Neuron (in vitro differentiated cells): ENCODE measurements around the gene RBM22.

Experiments
- H2AFZ ChIP-seq: one replicate; pipeline ENCODE4 v1.6.1; 2013; ENCODE audit warnings: low read depth, mild to moderate bottlenecking, inconsistent platforms, low read length, moderate library complexity
- H3K27me3 ChIP-seq: one replicate; pipeline ENCODE4 v1.6.1; 2013; ENCODE audit warnings: low read length; ENCODE audit not compliant: insufficient read depth
- H3K36me3 ChIP-seq: one replicate; pipeline ENCODE4 v1.6.1; 2013; ENCODE audit warnings: low read length; ENCODE audit not compliant: insufficient read depth
- H3K4me1 ChIP-seq: one replicate; pipeline ENCODE4 v1.6.1; 2013; ENCODE audit warnings: low read length; ENCODE audit not compliant: insufficient read depth
- H3K4me3 ChIP-seq: 2 replicates; pipeline ENCODE4 v1.5.1; 2013; ENCODE audit warnings: mild to moderate bottlenecking, low read length, moderate library complexity
- H3K9me3 ChIP-seq: one replicate; pipeline ENCODE4 v1.6.1; 2013; ENCODE audit warnings: low read length

RBM22 gene

DNA sequence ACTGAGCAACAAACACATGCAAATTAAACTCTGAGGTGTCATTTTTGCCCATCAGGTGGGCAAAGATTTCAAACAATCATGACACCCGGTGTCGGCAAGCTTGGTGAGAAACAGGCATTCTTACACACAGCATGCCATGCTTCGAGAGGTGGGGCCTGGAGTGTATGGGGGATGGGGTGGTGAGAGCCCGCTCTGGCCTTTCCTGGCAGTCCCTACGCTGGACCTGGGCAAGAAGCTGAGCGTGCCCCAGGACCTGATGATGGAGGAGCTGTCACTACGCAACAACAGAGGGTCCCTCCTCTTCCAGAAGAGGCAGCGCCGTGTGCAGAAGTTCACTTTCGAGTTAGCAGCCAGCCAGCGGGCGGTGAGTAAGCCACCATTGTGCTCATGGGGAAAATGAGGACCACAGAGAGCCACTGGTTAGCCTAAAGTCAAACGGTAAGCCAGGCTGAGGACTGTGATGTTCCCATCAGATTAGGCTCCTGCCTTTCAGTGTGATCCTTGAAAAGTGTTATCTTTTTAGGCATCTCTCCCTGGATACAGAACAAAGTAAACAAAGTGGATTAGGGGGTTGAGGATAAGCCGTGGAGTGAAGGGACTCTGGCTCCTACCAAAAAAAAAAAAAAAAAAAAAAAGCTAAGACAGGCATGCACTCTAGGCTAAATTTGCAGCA is 30.5 kb downstream of the RBM22 start:
- no peaks in the 10 kb centered on the region for H3K36me3 ChIP-seq
- H3K9me3 ChIP-seq = peaks cover 4% of the 10 kb centered on the region
- peaks cover 3% of the 10 kb centered on the region for H3K4me1 ChIP-seq
- no peak overlapping the region for H2AFZ ChIP-seq
- H3K4me3 ChIP-seq = no peak overlapping the region
- H3K27me3 ChIP-seq = peaks cover 31% of the 10 kb centered on the region

DNA sequence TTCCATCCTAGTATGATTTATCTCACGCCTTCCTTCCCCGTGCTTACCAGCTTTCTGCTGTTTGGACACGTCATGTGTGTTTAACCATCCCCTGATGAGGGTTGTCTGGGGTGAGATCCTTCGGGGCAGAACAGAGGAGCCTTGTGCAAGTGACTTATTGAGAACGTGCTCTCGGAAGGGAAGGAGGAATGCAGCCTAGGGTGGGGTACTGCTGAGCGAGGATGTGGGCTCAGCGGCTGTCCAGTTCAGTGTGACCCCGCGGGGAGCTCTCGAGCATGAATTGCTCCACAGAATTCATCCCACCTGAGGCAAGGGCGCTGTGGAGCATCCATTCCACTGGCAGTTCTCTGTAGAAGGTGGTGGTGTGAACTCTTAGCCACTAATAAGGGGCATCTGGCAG is 35.8 kb downstream of the RBM22 start:
- Histone ChIP-seq H3K9me3 (no peaks in the 10 kb centered on the region), H2AFZ (no peak overlapping the region), H3K27me3 (peaks cover 31% of the 10 kb centered on the region), H3K4me3 (no peak overlapping the region), H3K4me1 (no peaks in the 10 kb centered on the region), H3K36me3 (no peaks in the 10 kb centered on the region)

- Histone ChIP-seq H3K36me3 (no peaks in the 10 kb centered on the region), H3K4me3 (no peak overlapping the region), H3K27me3 (peaks cover 39% of the 10 kb centered on the region), H3K4me1 (no peaks in the 10 kb centered on the region), H3K9me3 (no peaks in the 10 kb centered on the region), H2AFZ (no peak overlapping the region)
Observed at GRCh38 chr5:150663936-150664335, 36.9 kb downstream of the RBM22 start.

GRCh38 chr5:150662731-150663516 is 37.9 kb downstream of the RBM22 start:
- Histone ChIP-seq H3K4me3 (no peak overlapping the region), H3K27me3 (peaks cover 39% of the 10 kb centered on the region), H2AFZ (no peak overlapping the region), H3K36me3 (no peaks in the 10 kb centered on the region), H3K9me3 (no peaks in the 10 kb centered on the region), H3K4me1 (no peaks in the 10 kb centered on the region)

- Histone ChIP-seq H2AFZ (no peak overlapping the region), H3K9me3 (no peaks in the 10 kb centered on the region), H3K4me1 (no peaks in the 10 kb centered on the region), H3K36me3 (no peaks in the 10 kb centered on the region), H3K27me3 (peaks cover 39% of the 10 kb centered on the region), H3K4me3 (no peak overlapping the region)
Observed at GRCh38 chr5:150661821-150662596, 38.9 kb downstream of the RBM22 start.

GRCh38 chr5:150661086-150661485 is 39.8 kb downstream of the RBM22 start, which contains the start of gene MYOZ3:
MYOZ3 (plus strand) TSS chr5:150661251; CDS start chr5:150662942, 1,691 bp downstream.
- Histone ChIP-seq H3K9me3 (no peaks in the 10 kb centered on the region), H3K4me3 (no peak within 1 kb of the TSS), H2AFZ (no peak within 1 kb of the TSS), H3K4me1 (peaks cover 1% of the 10 kb centered on the region), H3K27me3 (peaks cover 39% of the 10 kb centered on the region), H3K36me3 (no peaks in the 10 kb centered on the region)

DNA sequence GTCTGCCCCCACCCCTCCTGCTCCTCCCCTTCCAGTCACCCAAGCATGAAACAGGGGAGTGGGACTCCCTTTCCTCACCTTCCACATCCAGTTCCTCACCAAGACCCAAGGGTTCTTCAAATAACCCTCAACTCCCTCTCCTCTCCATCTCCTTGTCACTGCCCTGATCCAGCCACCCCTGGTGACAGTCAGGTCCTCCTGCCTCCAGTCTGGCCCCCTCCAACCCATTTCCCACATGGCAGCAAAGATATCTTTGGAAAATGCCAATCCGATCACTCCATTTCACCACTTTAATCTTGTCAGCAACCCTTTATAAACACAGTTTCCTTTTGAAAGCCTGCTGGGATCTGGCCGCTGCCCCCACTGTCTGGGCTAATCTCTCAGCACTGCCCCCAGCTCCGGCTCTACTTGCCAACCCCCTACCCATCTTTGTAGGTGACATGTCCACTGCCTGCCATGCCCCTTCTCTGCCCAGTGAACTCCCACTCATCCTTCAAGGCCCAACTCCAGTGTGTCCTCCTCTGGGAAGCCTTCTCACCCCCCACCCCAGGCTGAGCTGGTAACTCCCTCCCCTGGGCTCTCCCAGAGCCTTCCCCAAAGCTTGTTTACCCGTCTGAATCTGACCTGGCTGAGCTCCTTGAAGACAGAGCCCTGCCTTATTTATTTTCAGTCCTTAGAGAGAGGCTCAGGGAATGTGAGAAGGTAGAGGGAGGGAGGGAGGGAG is 40.6 kb downstream of the RBM22 start:
- Histone ChIP-seq H3K4me1 (peaks cover 3% of the 10 kb centered on the region), H2AFZ (no peak overlapping the region), H3K27me3 (peaks cover 39% of the 10 kb centered on the region), H3K9me3 (no peaks in the 10 kb centered on the region), H3K4me3 (no peak overlapping the region), H3K36me3 (no peaks in the 10 kb centered on the region)

- no peak overlapping the region for H2AFZ ChIP-seq
- peaks cover 39% of the 10 kb centered on the region for H3K27me3 ChIP-seq
- H3K4me1 ChIP-seq = peaks cover 3% of the 10 kb centered on the region
- no peaks in the 10 kb centered on the region for H3K36me3 ChIP-seq
- no peak overlapping the region for H3K4me3 ChIP-seq
- no peaks in the 10 kb centered on the region for H3K9me3 ChIP-seq
Observed at GRCh38 chr5:150659360-150660107, 41.3 kb downstream of the RBM22 start.

DNA sequence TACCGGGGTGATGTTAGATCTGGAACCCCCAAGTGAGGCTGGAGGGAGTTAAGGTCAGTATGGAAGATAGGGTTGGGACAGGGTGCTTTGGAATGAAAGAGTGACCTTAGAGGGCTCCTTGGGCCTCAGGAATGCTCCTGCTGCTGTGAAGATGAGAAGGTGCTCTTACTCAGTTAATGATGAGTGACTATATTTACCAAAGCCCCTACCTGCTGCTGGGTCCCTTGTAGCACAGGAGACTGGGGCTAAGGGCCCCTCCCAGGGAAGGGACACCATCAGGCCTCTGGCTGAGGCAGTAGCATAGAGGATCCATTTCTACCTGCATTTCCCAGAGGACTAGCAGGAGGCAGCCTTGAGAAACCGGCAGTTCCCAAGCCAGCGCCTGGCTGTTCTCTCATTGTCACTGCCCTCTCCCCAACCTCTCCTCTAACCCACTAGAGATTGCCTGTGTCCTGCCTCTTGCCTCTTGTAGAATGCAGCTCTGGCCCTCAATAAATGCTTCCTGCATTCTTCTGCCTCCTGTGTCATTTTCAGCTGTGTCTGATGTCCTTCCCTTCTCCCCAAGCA is 42.1 kb downstream of the RBM22 start:
- peaks cover 3% of the 10 kb centered on the region for H3K4me1 ChIP-seq
- H3K9me3 ChIP-seq = no peaks in the 10 kb centered on the region
- H3K4me3 ChIP-seq = no peak overlapping the region
- peaks cover 36% of the 10 kb centered on the region for H3K27me3 ChIP-seq
- H2AFZ ChIP-seq = no peak overlapping the region
- H3K36me3 ChIP-seq = no peaks in the 10 kb centered on the region

- peaks cover 36% of the 10 kb centered on the region for H3K27me3 ChIP-seq
- H3K36me3 ChIP-seq = no peaks in the 10 kb centered on the region
- peaks cover 5% of the 10 kb centered on the region for H3K4me1 ChIP-seq
- H2AFZ ChIP-seq = no peak overlapping the region
- H3K9me3 ChIP-seq = no peaks in the 10 kb centered on the region
- H3K4me3 ChIP-seq = no peak overlapping the region
Observed at GRCh38 chr5:150658121-150658520, 42.7 kb downstream of the RBM22 start.

GRCh38 chr5:150656191-150657132 is 44.4 kb downstream of the RBM22 start:
- H3K4me1 ChIP-seq = peaks cover 21% of the 10 kb centered on the region
- H2AFZ ChIP-seq = peak overlapping the region; percentile 71
- H3K27me3 ChIP-seq = peaks cover 22% of the 10 kb centered on the region
- H3K9me3 ChIP-seq = no peaks in the 10 kb centered on the region
- peak overlapping the region; percentile 55 for H3K4me3 ChIP-seq
- no peaks in the 10 kb centered on the region for H3K36me3 ChIP-seq
